GM23248 (cell line): ENCODE data around the gene VGF.

ENCODE experiments used
- EZH2 ChIP-seq: fragments of 200-600 bp; sonication (generic); IDR thresholded peaks from 2 replicates; pipeline ENCODE4 v1.6.1; 2018; ENCODE audit warnings: antibody characterized with exemption, mild to moderate bottlenecking; ENCODE audit not compliant: insufficient read depth, poor library complexity, severe bottlenecking
- EZH2phosphoT487 ChIP-seq: fragments of 200-600 bp; sonication (generic); IDR thresholded peaks from 2 replicates; pipeline ENCODE4 v1.6.1; 2018; ENCODE audit warnings: antibody characterized with exemption, moderate library complexity, mild to moderate bottlenecking, low read depth; ENCODE audit not compliant: insufficient read depth

DNA sequence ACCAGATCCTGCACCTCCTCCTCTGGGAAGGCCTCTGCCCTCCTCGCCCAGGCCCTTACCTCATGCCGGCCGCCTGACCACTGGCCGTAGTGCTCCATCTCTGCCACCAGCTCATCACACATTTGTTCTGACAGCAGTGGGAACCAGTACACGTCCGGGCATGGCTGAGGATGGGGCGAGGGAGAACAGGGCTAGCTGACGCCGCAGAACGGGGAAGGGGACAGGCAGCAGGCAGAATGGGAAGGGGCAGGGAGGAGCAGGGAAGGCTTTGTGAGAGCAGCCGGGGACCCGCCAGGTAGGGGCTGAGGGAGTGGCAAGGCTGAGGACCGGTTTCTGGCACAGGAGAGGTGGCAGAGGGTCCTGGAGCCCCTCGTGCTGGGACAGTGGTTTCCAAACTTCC, 43.4 kb upstream of the VGF start:
- no peak for TF ChIP-seq EZH2
- TF ChIP-seq EZH2phosphoT487, result no peak
